ENCODE measurements around the gene EHBP1. TPM values are rescaled to one million over a fixed set of nuclear protein-coding genes. Genes with fewer than 3 reads are reported as not detected.

Gene EHBP1
- total RNA-seq, 1 donor from 2014 or later, result 46.5 TPM

DNA sequence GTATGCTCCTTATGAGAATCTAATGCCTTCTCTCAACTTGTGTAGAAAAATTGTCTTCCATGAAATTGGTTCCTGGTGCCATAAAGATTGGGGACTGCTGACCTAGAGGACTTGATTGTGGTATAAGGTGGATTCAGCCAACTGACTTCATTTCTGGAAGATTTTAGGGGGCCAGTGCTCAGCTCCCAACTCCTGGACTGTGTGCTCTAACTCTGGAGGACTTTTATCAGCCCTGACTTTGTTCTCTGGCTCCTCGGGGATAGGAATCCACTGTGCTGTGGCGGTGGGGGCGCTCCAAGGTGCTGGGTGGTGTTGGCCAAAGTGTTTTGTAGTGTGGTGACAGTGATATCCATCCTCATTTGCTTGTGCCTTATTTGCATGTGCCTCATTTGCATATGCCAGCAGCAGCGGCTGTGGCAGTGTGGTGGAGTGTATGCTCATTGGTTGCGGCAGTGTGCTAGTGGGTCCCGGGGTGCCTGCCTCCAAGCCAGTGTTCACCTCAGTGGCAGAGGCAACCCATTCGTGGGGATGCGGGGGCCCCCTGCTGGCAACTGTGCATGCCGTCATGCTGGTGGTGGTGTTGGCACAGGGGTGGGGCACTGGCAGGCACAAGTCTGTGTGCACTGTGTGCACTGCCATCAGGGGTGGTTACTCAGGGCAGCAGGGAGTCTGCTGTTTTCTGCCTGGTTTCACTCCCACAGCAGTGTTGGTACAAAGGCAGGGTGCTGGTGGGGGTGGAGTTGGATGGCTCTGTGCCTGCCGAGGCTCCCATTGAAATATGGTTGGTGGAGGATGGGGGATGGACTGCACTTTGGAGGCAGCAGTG, 19.6 kb downstream of the EHBP1 start:
- Mint-ChIP-seq H3K27ac (ENCODE audit: unreplicated experiment) (no peak overlapping the region), H3K4me1 (ENCODE audit: unreplicated experiment) (peaks cover 16% of the 10 kb centered on the region), H3K27me3 (ENCODE audit: unreplicated experiment) (no peaks in the 10 kb centered on the region), H3K4me3 (ENCODE audit: unreplicated experiment) (no peak overlapping the region), H3K36me3 (ENCODE audit: unreplicated experiment) (peaks cover 25% of the 10 kb centered on the region), H3K9me3 (ENCODE audit: unreplicated experiment) (peaks cover 21% of the 10 kb centered on the region)
- TF ChIP-seq, protein P1, sequence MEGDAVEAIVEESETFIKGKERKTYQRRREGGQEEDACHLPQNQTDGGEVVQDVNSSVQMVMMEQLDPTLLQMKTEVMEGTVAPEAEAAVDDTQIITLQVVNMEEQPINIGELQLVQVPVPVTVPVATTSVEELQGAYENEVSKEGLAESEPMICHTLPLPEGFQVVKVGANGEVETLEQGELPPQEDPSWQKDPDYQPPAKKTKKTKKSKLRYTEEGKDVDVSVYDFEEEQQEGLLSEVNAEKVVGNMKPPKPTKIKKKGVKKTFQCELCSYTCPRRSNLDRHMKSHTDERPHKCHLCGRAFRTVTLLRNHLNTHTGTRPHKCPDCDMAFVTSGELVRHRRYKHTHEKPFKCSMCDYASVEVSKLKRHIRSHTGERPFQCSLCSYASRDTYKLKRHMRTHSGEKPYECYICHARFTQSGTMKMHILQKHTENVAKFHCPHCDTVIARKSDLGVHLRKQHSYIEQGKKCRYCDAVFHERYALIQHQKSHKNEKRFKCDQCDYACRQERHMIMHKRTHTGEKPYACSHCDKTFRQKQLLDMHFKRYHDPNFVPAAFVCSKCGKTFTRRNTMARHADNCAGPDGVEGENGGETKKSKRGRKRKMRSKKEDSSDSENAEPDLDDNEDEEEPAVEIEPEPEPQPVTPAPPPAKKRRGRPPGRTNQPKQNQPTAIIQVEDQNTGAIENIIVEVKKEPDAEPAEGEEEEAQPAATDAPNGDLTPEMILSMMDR (IDR thresholded peaks at IDR 0.05), result no peak
- DNase-seq (ENCODE audit: extremely low spot score, unreplicated experiment), result no peak

DNA sequence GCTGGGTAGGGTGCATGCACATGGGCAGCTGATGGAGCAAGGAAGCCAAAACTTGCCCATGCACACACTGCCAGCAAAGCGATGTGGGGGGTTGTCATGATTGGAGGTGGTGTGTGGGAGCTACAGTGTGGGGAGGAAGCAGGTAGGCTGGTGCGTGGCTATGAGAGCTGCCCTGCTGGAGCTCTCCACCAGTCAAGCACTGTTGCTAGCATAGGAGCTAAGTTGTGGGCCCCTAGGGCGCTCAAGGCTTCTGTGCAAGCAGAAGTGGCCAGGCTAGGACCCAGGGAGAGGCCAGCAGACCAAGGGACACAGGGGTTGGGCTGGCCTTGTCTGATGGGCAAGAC, 20.2 kb downstream of the EHBP1 start:
- H3K27me3 Mint-ChIP-seq (ENCODE audit: unreplicated experiment), result no peaks in the 10 kb centered on the region
- DNase-seq (ENCODE audit: extremely low spot score, unreplicated experiment), result no peak
- peaks cover 28% of the 10 kb centered on the region for H3K36me3 Mint-ChIP-seq (ENCODE audit: unreplicated experiment)
- TF ChIP-seq, protein P1 (IDR thresholded peaks at IDR 0.05), result no peak
- H3K27ac Mint-ChIP-seq (ENCODE audit: unreplicated experiment), result no peak overlapping the region
- peaks cover 16% of the 10 kb centered on the region for H3K4me1 Mint-ChIP-seq (ENCODE audit: unreplicated experiment)
- H3K4me3 Mint-ChIP-seq (ENCODE audit: unreplicated experiment), result no peak overlapping the region
- H3K9me3 Mint-ChIP-seq (ENCODE audit: unreplicated experiment), result peaks cover 27% of the 10 kb centered on the region

DNA sequence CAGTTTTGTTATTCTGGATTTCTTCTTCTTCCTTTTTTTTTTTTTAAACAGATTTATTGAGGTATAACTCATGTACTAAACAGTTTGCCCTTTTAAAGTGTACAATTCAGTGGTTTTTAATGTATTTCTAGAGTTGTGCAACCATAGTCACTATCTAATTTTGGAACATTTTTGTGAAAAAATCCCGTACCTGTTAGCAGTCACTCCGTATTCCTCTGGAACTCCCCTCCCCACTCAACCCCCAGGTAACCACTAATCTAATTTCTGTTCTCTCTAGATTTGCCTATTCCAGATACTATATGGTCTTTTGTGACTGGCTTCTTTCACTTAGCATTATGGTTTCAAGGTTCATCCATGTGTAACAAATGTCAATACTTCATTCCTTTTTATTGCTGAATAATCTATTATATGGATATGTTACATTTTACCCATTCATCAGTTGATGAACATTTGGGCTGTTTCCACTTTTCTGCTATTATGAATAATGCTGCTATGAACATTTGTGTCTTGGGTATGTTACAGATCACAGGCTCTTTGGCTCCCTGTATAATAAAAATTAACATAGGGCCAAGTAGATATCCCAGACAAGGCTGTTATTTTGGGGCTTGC, 21.9 kb downstream of the EHBP1 start:
- peaks cover 16% of the 10 kb centered on the region for H3K4me1 Mint-ChIP-seq (ENCODE audit: unreplicated experiment)
- no peak for DNase-seq (ENCODE audit: extremely low spot score, unreplicated experiment)
- no peaks in the 10 kb centered on the region for H3K27me3 Mint-ChIP-seq (ENCODE audit: unreplicated experiment)
- H3K36me3 Mint-ChIP-seq (ENCODE audit: unreplicated experiment), result peaks cover 32% of the 10 kb centered on the region
- peaks cover 44% of the 10 kb centered on the region for H3K9me3 Mint-ChIP-seq (ENCODE audit: unreplicated experiment)
- H3K27ac Mint-ChIP-seq (ENCODE audit: unreplicated experiment), result peak overlapping the region; percentile 55
- TF ChIP-seq, protein P1 (IDR thresholded peaks at IDR 0.05), result no peak
- no peak overlapping the region for H3K4me3 Mint-ChIP-seq (ENCODE audit: unreplicated experiment)

DNA sequence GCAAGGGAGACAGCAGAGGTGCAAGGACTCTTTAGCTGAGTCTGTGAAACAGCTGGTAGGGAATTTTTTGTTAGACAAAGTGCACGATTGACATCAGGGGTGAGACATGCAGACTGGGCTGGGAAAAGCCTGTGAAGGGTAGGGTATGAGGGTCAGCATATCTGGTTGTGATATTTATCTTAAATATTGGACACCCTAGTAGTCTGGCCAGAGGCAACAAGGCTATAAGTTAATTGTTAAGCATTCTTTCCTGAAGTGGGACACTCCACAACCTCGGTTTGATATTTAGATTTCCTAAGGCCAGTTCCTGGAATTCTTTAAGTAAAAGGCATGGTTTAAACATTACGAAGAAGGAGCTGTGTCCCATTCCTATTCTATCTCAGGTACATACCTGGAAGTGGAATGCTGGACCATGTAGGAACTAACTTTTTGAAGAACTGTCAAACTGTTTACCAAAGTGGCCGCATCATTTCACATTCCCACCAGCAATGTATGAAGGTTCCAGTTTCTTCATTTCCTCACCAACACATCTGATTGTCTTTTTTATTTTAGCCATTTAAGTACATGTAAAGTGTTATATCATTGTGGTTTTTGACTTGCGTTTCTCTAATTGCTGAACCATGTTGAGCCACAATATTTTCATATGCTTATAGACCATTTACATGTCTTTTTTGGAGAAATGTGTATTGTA, 22.5 kb downstream of the EHBP1 start:
- peaks cover 41% of the 10 kb centered on the region for H3K9me3 Mint-ChIP-seq (ENCODE audit: unreplicated experiment)
- peaks cover 19% of the 10 kb centered on the region for H3K4me1 Mint-ChIP-seq (ENCODE audit: unreplicated experiment)
- H3K36me3 Mint-ChIP-seq (ENCODE audit: unreplicated experiment), result peaks cover 33% of the 10 kb centered on the region
- H3K27me3 Mint-ChIP-seq (ENCODE audit: unreplicated experiment), result no peaks in the 10 kb centered on the region
- TF ChIP-seq, protein P1 (IDR thresholded peaks at IDR 0.05), result no peak
- DNase-seq (ENCODE audit: extremely low spot score, unreplicated experiment), result no peak
- peak overlapping the region; percentile 55 for H3K27ac Mint-ChIP-seq (ENCODE audit: unreplicated experiment)
- no peak overlapping the region for H3K4me3 Mint-ChIP-seq (ENCODE audit: unreplicated experiment)

DNA sequence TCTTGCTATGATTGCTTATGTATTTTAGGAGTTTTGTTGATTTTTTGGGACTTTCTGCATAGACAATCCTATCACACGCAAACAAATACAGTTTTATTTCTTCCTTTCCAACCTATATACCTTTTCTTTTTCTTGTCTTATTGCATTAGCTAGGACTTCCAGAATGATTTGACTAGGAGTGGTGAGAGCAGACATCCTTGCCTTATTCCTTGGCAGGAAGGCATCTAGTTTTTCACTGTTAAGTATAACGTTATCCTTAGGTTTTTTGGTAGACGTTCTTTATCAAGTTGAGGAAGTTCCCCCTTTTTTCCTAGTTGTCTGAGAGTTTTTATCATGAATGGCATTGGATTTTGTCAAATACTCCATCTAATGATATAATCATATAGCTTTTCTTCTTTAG, 25.8 kb downstream of the EHBP1 start:
- Mint-ChIP-seq H3K4me1 (ENCODE audit: unreplicated experiment) (peaks cover 38% of the 10 kb centered on the region), H3K9me3 (ENCODE audit: unreplicated experiment) (peaks cover 27% of the 10 kb centered on the region), H3K36me3 (ENCODE audit: unreplicated experiment) (peaks cover 20% of the 10 kb centered on the region), H3K27ac (ENCODE audit: unreplicated experiment) (no peak overlapping the region), H3K4me3 (ENCODE audit: unreplicated experiment) (no peak overlapping the region), H3K27me3 (ENCODE audit: unreplicated experiment) (no peaks in the 10 kb centered on the region)
- TF ChIP-seq, protein P1 (IDR thresholded peaks at IDR 0.05), result no peak
- no peak for DNase-seq (ENCODE audit: extremely low spot score, unreplicated experiment)

Data from osteocyte (in vitro differentiated cells).